ENCODE results near the gene CHEK2.

Gene CHEK2

GRCh38 chr22:28711341-28711740 is 30.3 kb downstream of the CHEK2 start:
- no peak for DNase-seq (ENCODE audit: low read depth in 1 of 2, low spot score in 1 of 2)
- no peak for TF ChIP-seq CTCF (IDR thresholded peaks at IDR 0.05; ENCODE audit: insufficient read depth, low read length)
- TF ChIP-seq GABPA (IDR thresholded peaks at IDR 0.05; ENCODE audit: low read depth): no peak
- no peak for TF ChIP-seq POLR2AphosphoS5 (IDR thresholded peaks at IDR 0.05; ENCODE audit: low read depth)
- TF ChIP-seq REST (IDR thresholded peaks at IDR 0.05; ENCODE audit: insufficient replicate concordance, low read depth): no peak
- no peak for TF ChIP-seq SPI1 (IDR thresholded peaks at IDR 0.05; ENCODE audit: borderline replicate concordance, low read depth)
- Histone ChIP-seq H3K27me3 (ENCODE audit: insufficient read depth, poor library complexity, severe bottlenecking) (no peaks in the 10 kb centered on the region), H3K27ac (replicated peaks) (no peak overlapping the region), H3K4me3 (replicated peaks; ENCODE audit: insufficient read depth, low read length) (no peak overlapping the region)

- DNase-seq (ENCODE audit: low read depth in 1 of 2, low spot score in 1 of 2): no peak
- Histone ChIP-seq H3K27me3 (ENCODE audit: insufficient read depth, poor library complexity, severe bottlenecking) (no peaks in the 10 kb centered on the region), H3K4me3 (replicated peaks; ENCODE audit: insufficient read depth, low read length) (no peak overlapping the region), H3K27ac (replicated peaks) (no peak overlapping the region)
- no peak for TF ChIP-seq POLR2AphosphoS5 (IDR thresholded peaks at IDR 0.05; ENCODE audit: low read depth)
- TF ChIP-seq CTCF (IDR thresholded peaks at IDR 0.05; ENCODE audit: insufficient read depth, low read length): no peak
- no peak for TF ChIP-seq SPI1 (IDR thresholded peaks at IDR 0.05; ENCODE audit: borderline replicate concordance, low read depth)
- no peak for TF ChIP-seq REST (IDR thresholded peaks at IDR 0.05; ENCODE audit: insufficient replicate concordance, low read depth)
- TF ChIP-seq GABPA (IDR thresholded peaks at IDR 0.05; ENCODE audit: low read depth): no peak
Observed at GRCh38 chr22:28710576-28711191, 30.9 kb downstream of the CHEK2 start.

- no peak for DNase-seq (ENCODE audit: low read depth in 1 of 2, low spot score in 1 of 2)
- Histone ChIP-seq H3K27ac (replicated peaks) (no peak overlapping the region), H3K4me3 (replicated peaks; ENCODE audit: insufficient read depth, low read length) (no peak overlapping the region), H3K27me3 (ENCODE audit: insufficient read depth, poor library complexity, severe bottlenecking) (no peaks in the 10 kb centered on the region)
- TF ChIP-seq POLR2AphosphoS5 (IDR thresholded peaks at IDR 0.05; ENCODE audit: low read depth) (no peak), CTCF (IDR thresholded peaks at IDR 0.05; ENCODE audit: insufficient read depth, low read length) (no peak), REST (IDR thresholded peaks at IDR 0.05; ENCODE audit: insufficient replicate concordance, low read depth) (no peak), GABPA (IDR thresholded peaks at IDR 0.05; ENCODE audit: low read depth) (no peak), SPI1 (IDR thresholded peaks at IDR 0.05; ENCODE audit: borderline replicate concordance, low read depth) (no peak)
Observed at GRCh38 chr22:28710107-28710506, 31.5 kb downstream of the CHEK2 start.
